Measurements from ENCODE around the gene TIMM44.

DNA sequence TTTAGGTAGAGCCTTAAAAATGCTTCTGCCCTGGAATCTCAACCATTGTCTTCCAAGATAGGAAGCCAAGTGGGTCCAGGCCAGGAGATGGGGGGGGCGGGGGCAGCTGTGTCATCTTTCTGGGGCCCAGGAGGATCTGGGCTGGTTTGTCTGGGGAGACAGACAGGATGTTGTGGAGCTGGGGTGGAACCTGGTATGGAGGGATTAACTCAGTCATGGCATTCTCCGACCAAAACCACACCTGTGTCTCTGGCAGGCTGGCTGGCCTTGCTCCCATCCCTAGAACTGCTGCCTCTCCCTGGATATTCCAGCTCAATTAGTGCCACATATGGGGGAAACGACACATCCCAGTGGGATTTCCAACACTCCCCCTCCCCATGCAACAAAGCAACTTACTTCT is 42.5 kb downstream of the TIMM44 start:
- TF ChIP-seq POLR2AphosphoS5 (IDR thresholded peaks at IDR 0.05) (no peak), POLR2A (IDR thresholded peaks at IDR 0.05) (no peak)
- TF ChIP-seq, protein P1, sequence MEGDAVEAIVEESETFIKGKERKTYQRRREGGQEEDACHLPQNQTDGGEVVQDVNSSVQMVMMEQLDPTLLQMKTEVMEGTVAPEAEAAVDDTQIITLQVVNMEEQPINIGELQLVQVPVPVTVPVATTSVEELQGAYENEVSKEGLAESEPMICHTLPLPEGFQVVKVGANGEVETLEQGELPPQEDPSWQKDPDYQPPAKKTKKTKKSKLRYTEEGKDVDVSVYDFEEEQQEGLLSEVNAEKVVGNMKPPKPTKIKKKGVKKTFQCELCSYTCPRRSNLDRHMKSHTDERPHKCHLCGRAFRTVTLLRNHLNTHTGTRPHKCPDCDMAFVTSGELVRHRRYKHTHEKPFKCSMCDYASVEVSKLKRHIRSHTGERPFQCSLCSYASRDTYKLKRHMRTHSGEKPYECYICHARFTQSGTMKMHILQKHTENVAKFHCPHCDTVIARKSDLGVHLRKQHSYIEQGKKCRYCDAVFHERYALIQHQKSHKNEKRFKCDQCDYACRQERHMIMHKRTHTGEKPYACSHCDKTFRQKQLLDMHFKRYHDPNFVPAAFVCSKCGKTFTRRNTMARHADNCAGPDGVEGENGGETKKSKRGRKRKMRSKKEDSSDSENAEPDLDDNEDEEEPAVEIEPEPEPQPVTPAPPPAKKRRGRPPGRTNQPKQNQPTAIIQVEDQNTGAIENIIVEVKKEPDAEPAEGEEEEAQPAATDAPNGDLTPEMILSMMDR (IDR thresholded peaks at IDR 0.05), result no peak
